GM23338 (cell line): ENCODE results near the gene GPRC5D. TPM values are rescaled to one million over a fixed set of nuclear protein-coding genes. Genes with fewer than 3 reads are reported as not detected.

Experiments used
- ATAC-seq: fragments of 200-7000 bp; cut with Tn5 transposase; 3 replicates; pipeline ENCODE4 v1.9.1; 2020
- DNase-seq: peaks from one replicate; pipeline ENCODE4 v3.0.0-alpha.2; 2015; ENCODE audit warnings: low spot score
- H2AFZ ChIP-seq: fragments of 200-600 bp; sonication (generic); 2 replicates; pipeline ENCODE4 v1.8.0; 2016; ENCODE audit warnings: antibody characterized with exemption, mild to moderate bottlenecking, moderate library complexity
- H3F3A ChIP-seq: fragments of 200-600 bp; sonication (generic); replicated peaks from 2 replicates; pipeline ENCODE4 v1.8.0; 2017; ENCODE audit warnings: antibody characterized with exemption, mixed run types, low read depth
- H3K27ac ChIP-seq: fragments of 200-600 bp; sonication (generic); 2 replicates; pipeline ENCODE4 v1.6.1; 2016; ENCODE audit warnings: low read depth
- H3K27me3 ChIP-seq: fragments of 200-600 bp; sonication (generic); 2 replicates; pipeline ENCODE4 v1.8.0; 2016; ENCODE audit warnings: mild to moderate bottlenecking, mixed run types, moderate library complexity; ENCODE audit not compliant: insufficient read depth
- H3K36me3 ChIP-seq: fragments of 200-600 bp; sonication (generic); 2 replicates; pipeline ENCODE4 v1.8.0; 2016; ENCODE audit warnings: mild to moderate bottlenecking; ENCODE audit not compliant: insufficient read depth
- H3K4me1 ChIP-seq: fragments of 200-600 bp; sonication (generic); 2 replicates; pipeline ENCODE4 v1.8.0; 2016; ENCODE audit warnings: mild to moderate bottlenecking, moderate library complexity; ENCODE audit not compliant: insufficient read depth
- H3K4me2 ChIP-seq: fragments of 200-600 bp; sonication (generic); 2 replicates; pipeline ENCODE4 v1.7.1; 2017; ENCODE audit warnings: mixed run types
- H3K4me3 ChIP-seq: fragments of 200-600 bp; sonication (generic); 2 replicates; pipeline ENCODE4 v1.6.1; 2016; ENCODE audit warnings: mixed run types
- H3K79me2 ChIP-seq: fragments of 200-600 bp; sonication (generic); replicated peaks from 2 replicates; pipeline ENCODE4 v1.8.0; 2017; ENCODE audit warnings: mild to moderate bottlenecking; ENCODE audit not compliant: insufficient read depth
- H3K9me2 ChIP-seq: fragments of 200-600 bp; sonication (generic); 2 replicates; pipeline ENCODE4 v1.8.0; 2017; ENCODE audit not compliant: insufficient read depth
- H4K20me1 ChIP-seq: fragments of 200-600 bp; sonication (generic); replicated peaks from 2 replicates; pipeline ENCODE4 v1.8.0; 2017; ENCODE audit warnings: mild to moderate bottlenecking; ENCODE audit not compliant: insufficient read depth
- H3K27ac Mint-ChIP-seq: 2 replicates; pipeline ENCODE4 v1.8.0; 2020; ENCODE audit warnings: inconsistent platforms, mild to moderate bottlenecking, moderate library complexity, mixed read lengths
- H3K27me3 Mint-ChIP-seq: 3 replicates; pipeline ENCODE4 v1.8.0; 2022; ENCODE audit warnings: low read depth, mild to moderate bottlenecking, moderate library complexity, mixed read lengths, inconsistent platforms; ENCODE audit not compliant: insufficient read depth, poor library complexity
- H3K36me3 Mint-ChIP-seq: 3 replicates; pipeline ENCODE4 v1.8.0; 2021; ENCODE audit warnings: low read depth, mild to moderate bottlenecking, inconsistent platforms, moderate library complexity, mixed read lengths
- H3K4me1 Mint-ChIP-seq: 3 replicates; pipeline ENCODE4 v1.8.0; 2020; ENCODE audit warnings: mild to moderate bottlenecking, inconsistent platforms, mixed read lengths
- H3K4me3 Mint-ChIP-seq: 3 replicates; pipeline ENCODE4 v1.8.0; 2021; ENCODE audit warnings: moderate library complexity, mild to moderate bottlenecking, inconsistent platforms, mixed read lengths
- H3K9me3 Mint-ChIP-seq: 3 replicates; pipeline ENCODE4 v1.8.0; 2020; ENCODE audit warnings: moderate library complexity, mild to moderate bottlenecking, inconsistent platforms, mixed read lengths
- CREB1 ChIP-seq: fragments of 250-450 bp; sonication (Bioruptor Pico); IDR thresholded peaks from 2 replicates; pipeline ENCODE4 v1.5.0; 2020; ENCODE audit warnings: low read depth, mild to moderate bottlenecking, moderate library complexity
- EZH2 ChIP-seq: fragments of 200-600 bp; sonication (generic); IDR thresholded peaks from one replicate; pipeline ENCODE4 v1.8.0; 2017; ENCODE audit warnings: antibody characterized with exemption, mild to moderate bottlenecking, low read depth; ENCODE audit not compliant: unreplicated experiment
- EZH2phosphoT487 ChIP-seq: fragments of 200-600 bp; sonication (generic); IDR thresholded peaks from one replicate; pipeline ENCODE4 v1.8.1; 2018; ENCODE audit warnings: antibody characterized with exemption; ENCODE audit not compliant: unreplicated experiment
- JUNB ChIP-seq: IDR thresholded peaks from one replicate; pipeline ENCODE4 v1.6.1; 2016; ENCODE audit warnings: antibody characterized with exemption; ENCODE audit not compliant: unreplicated experiment
- NANOG ChIP-seq: IDR thresholded peaks from 2 replicates; pipeline ENCODE4 v1.6.1; 2016; ENCODE audit warnings: antibody characterized with exemption, borderline replicate concordance
- POLR2AphosphoS5 ChIP-seq: IDR thresholded peaks from 2 replicates; pipeline ENCODE4 v1.6.1; 2016; ENCODE audit warnings: antibody characterized with exemption, low read depth
- STAT1 ChIP-seq: IDR thresholded peaks from one replicate; pipeline ENCODE4 v1.6.1; 2016; ENCODE audit warnings: antibody characterized with exemption; ENCODE audit not compliant: unreplicated experiment
- ZNF114 ChIP-seq: fragments of 250-450 bp; sonication (Bioruptor Pico); IDR thresholded peaks from 2 replicates; pipeline ENCODE4 v1.5.0; 2020; ENCODE audit warnings: mild to moderate bottlenecking, moderate library complexity
- ZNF331 ChIP-seq: fragments of 250-450 bp; sonication (Bioruptor Pico); IDR thresholded peaks from 2 replicates; pipeline ENCODE4 v1.5.0; 2020; ENCODE audit warnings: low read depth, mild to moderate bottlenecking, moderate library complexity
- polyA plus RNA-seq: library from polyadenylated mRNA; unstranded; fragments of >200 nt; fragmentation: Nextera tagmentation; extraction: Ambion mirVana; gene quantifications from 2 replicates; pipeline ENCODE4 v1.2.1, GENCODE V29; 2016
- total RNA-seq: library from RNA; depleted of rRNA; stranded (reverse); fragments of >200 nt; shearing (Covaris generic); gene quantifications from 2 replicates; pipeline ENCODE4 v1.2.3, GENCODE V29; 2014
- TF ChIP-seq, protein P1 (sequence below): fragments of 250-450 bp; sonication (Bioruptor Pico); IDR thresholded peaks from 2 replicates; pipeline ENCODE4 v1.5.0; 2020; ENCODE audit warnings: mild to moderate bottlenecking, moderate library complexity
- TF ChIP-seq, protein P2 (sequence below): IDR thresholded peaks from one replicate; pipeline ENCODE4 v1.6.1; 2018; ENCODE audit warnings: antibody characterized with exemption; ENCODE audit not compliant: unreplicated experiment
- TF ChIP-seq, protein P3 (sequence below): IDR thresholded peaks from 2 replicates; pipeline ENCODE4 v1.6.1; 2016; ENCODE audit warnings: antibody characterized with exemption
- TF ChIP-seq, protein P4 (sequence below), 2 experiments: fragments of 200-600 bp in 1 of 2; sonication (generic) in 1 of 2; conservative IDR thresholded peaks; 2 replicates each; pipeline versions ENCODE4 v1.5.1 to v1.6.1; 2016 to 2017; ENCODE audit warnings: antibody characterized with exemption in 2 of 2, low read depth in 2 of 2, mild to moderate bottlenecking in 2 of 2, moderate library complexity in 1 of 2

The GPRC5D gene
- total and polyA plus RNA-seq, 2 experiments from 2014 or later, result not detected

DNA sequence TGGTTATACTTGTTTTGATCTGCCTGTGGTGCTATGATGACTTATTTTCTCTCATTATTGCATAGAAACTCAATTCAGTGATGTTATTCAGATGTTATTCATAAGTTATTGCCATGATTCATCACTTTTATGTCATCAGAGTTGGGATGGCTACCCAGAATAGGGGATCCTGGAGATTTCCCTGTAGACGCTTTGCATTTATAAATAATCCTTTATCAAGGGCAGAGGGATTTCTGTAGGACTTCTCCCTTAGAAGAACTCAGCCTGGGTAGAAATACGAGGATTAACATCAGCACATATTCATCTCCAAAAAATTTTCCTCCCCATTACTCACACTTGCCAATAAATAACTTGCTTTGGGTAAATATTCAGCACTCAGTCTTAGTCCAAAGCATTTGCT, 55.7 kb downstream of the GPRC5D start:
- no peak overlapping the region for H3K4me2 ChIP-seq
- no peaks in the 10 kb centered on the region for H3F3A ChIP-seq
- no peak overlapping the region for H3K4me3 ChIP-seq
- H3K4me3 Mint-ChIP-seq, result no peak overlapping the region
- no peak overlapping the region for H3K27ac ChIP-seq
- H2AFZ ChIP-seq, result no peak overlapping the region
- no peaks in the 10 kb centered on the region for H3K36me3 Mint-ChIP-seq
- H3K27ac Mint-ChIP-seq, result no peak overlapping the region
- peaks cover 23% of the 10 kb centered on the region for H3K27me3 ChIP-seq
- DNase-seq (no peak), ATAC-seq (no peak)
- TF ChIP-seq JUNB, result no peak
- TF ChIP-seq STAT1, result no peak
- no peak for TF ChIP-seq CREB1 (CRISPR knock-in tag)
- TF ChIP-seq, protein P1, sequence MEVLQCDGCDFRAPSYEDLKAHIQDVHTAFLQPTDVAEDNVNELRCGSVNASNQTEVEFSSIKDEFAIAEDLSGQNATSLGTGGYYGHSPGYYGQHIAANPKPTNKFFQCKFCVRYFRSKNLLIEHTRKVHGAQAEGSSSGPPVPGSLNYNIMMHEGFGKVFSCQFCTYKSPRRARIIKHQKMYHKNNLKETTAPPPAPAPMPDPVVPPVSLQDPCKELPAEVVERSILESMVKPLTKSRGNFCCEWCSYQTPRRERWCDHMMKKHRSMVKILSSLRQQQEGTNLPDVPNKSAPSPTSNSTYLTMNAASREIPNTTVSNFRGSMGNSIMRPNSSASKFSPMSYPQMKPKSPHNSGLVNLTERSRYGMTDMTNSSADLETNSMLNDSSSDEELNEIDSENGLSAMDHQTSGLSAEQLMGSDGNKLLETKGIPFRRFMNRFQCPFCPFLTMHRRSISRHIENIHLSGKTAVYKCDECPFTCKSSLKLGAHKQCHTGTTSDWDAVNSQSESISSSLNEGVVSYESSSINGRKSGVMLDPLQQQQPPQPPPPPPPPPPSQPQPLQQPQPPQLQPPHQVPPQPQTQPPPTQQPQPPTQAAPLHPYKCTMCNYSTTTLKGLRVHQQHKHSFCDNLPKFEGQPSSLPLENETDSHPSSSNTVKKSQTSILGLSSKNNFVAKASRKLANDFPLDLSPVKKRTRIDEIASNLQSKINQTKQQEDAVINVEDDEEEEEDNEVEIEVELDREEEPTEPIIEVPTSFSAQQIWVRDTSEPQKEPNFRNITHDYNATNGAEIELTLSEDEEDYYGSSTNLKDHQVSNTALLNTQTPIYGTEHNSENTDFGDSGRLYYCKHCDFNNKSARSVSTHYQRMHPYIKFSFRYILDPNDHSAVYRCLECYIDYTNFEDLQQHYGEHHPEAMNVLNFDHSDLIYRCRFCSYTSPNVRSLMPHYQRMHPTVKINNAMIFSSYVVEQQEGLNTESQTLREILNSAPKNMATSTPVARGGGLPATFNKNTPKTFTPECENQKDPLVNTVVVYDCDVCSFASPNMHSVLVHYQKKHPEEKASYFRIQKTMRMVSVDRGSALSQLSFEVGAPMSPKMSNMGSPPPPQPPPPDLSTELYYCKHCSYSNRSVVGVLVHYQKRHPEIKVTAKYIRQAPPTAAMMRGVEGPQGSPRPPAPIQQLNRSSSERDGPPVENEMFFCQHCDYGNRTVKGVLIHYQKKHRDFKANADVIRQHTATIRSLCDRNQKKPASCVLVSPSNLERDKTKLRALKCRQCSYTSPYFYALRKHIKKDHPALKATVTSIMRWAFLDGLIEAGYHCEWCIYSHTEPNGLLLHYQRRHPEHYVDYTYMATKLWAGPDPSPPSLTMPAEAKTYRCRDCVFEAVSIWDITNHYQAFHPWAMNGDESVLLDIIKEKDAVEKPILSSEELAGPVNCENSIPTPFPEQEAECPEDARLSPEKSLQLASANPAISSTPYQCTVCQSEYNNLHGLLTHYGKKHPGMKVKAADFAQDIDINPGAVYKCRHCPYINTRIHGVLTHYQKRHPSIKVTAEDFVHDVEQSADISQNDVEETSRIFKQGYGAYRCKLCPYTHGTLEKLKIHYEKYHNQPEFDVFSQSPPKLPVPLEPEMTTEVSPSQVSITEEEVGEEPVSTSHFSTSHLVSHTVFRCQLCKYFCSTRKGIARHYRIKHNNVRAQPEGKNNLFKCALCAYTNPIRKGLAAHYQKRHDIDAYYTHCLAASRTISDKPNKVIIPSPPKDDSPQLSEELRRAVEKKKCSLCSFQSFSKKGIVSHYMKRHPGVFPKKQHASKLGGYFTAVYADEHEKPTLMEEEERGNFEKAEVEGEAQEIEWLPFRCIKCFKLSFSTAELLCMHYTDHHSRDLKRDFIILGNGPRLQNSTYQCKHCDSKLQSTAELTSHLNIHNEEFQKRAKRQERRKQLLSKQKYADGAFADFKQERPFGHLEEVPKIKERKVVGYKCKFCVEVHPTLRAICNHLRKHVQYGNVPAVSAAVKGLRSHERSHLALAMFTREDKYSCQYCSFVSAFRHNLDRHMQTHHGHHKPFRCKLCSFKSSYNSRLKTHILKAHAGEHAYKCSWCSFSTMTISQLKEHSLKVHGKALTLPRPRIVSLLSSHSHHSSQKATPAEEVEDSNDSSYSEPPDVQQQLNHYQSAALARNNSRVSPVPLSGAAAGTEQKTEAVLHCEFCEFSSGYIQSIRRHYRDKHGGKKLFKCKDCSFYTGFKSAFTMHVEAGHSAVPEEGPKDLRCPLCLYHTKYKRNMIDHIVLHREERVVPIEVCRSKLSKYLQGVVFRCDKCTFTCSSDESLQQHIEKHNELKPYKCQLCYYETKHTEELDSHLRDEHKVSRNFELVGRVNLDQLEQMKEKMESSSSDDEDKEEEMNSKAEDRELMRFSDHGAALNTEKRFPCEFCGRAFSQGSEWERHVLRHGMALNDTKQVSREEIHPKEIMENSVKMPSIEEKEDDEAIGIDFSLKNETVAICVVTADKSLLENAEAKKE (CRISPR knock-in tag), result no peak
- no peak for TF ChIP-seq ZNF114 (CRISPR knock-in tag)
- TF ChIP-seq, protein P2, sequence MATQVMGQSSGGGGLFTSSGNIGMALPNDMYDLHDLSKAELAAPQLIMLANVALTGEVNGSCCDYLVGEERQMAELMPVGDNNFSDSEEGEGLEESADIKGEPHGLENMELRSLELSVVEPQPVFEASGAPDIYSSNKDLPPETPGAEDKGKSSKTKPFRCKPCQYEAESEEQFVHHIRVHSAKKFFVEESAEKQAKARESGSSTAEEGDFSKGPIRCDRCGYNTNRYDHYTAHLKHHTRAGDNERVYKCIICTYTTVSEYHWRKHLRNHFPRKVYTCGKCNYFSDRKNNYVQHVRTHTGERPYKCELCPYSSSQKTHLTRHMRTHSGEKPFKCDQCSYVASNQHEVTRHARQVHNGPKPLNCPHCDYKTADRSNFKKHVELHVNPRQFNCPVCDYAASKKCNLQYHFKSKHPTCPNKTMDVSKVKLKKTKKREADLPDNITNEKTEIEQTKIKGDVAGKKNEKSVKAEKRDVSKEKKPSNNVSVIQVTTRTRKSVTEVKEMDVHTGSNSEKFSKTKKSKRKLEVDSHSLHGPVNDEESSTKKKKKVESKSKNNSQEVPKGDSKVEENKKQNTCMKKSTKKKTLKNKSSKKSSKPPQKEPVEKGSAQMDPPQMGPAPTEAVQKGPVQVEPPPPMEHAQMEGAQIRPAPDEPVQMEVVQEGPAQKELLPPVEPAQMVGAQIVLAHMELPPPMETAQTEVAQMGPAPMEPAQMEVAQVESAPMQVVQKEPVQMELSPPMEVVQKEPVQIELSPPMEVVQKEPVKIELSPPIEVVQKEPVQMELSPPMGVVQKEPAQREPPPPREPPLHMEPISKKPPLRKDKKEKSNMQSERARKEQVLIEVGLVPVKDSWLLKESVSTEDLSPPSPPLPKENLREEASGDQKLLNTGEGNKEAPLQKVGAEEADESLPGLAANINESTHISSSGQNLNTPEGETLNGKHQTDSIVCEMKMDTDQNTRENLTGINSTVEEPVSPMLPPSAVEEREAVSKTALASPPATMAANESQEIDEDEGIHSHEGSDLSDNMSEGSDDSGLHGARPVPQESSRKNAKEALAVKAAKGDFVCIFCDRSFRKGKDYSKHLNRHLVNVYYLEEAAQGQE, result no peak
- TF ChIP-seq EZH2, result no peak
- TF ChIP-seq, protein P3, sequence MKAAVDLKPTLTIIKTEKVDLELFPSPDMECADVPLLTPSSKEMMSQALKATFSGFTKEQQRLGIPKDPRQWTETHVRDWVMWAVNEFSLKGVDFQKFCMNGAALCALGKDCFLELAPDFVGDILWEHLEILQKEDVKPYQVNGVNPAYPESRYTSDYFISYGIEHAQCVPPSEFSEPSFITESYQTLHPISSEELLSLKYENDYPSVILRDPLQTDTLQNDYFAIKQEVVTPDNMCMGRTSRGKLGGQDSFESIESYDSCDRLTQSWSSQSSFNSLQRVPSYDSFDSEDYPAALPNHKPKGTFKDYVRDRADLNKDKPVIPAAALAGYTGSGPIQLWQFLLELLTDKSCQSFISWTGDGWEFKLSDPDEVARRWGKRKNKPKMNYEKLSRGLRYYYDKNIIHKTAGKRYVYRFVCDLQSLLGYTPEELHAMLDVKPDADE, result no peak
- TF ChIP-seq, protein P4, sequence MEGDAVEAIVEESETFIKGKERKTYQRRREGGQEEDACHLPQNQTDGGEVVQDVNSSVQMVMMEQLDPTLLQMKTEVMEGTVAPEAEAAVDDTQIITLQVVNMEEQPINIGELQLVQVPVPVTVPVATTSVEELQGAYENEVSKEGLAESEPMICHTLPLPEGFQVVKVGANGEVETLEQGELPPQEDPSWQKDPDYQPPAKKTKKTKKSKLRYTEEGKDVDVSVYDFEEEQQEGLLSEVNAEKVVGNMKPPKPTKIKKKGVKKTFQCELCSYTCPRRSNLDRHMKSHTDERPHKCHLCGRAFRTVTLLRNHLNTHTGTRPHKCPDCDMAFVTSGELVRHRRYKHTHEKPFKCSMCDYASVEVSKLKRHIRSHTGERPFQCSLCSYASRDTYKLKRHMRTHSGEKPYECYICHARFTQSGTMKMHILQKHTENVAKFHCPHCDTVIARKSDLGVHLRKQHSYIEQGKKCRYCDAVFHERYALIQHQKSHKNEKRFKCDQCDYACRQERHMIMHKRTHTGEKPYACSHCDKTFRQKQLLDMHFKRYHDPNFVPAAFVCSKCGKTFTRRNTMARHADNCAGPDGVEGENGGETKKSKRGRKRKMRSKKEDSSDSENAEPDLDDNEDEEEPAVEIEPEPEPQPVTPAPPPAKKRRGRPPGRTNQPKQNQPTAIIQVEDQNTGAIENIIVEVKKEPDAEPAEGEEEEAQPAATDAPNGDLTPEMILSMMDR (conservative IDR thresholded peaks at IDR 0.05; ENCODE audit: low read depth in 2 of 2), result no peak
- no peak for TF ChIP-seq ZNF331 (CRISPR knock-in tag)
- TF ChIP-seq NANOG, result no peak
- no peak for TF ChIP-seq POLR2AphosphoS5
- no peak for TF ChIP-seq EZH2phosphoT487
- peaks cover 16% of the 10 kb centered on the region for H3K27me3 Mint-ChIP-seq
- no peaks in the 10 kb centered on the region for H3K4me1 ChIP-seq
- no peaks in the 10 kb centered on the region; the same call in 2 of the 3 replicates for H3K9me3 Mint-ChIP-seq
- H3K79me2 ChIP-seq, result no peaks in the 10 kb centered on the region
- peaks cover 16% of the 10 kb centered on the region for H3K4me1 Mint-ChIP-seq
- H3K9me2 ChIP-seq, result no peaks in the 10 kb centered on the region
- no peaks in the 10 kb centered on the region for H3K36me3 ChIP-seq
- no peaks in the 10 kb centered on the region for H4K20me1 ChIP-seq
